GM23338 (cell line): Measurements from ENCODE around the gene ATP9A. TPM values are rescaled to one million over a fixed set of nuclear protein-coding genes. Genes with fewer than 3 reads are reported as not detected.

ENCODE experiments used
- ATAC-seq: fragments of 200-7000 bp; cut with Tn5 transposase; 3 replicates; pipeline ENCODE4 v1.9.1; 2020
- DNase-seq: peaks from one replicate; pipeline ENCODE4 v3.0.0-alpha.2; 2015; ENCODE audit warnings: low spot score
- H2AFZ ChIP-seq: fragments of 200-600 bp; sonication (generic); 2 replicates; pipeline ENCODE4 v1.8.0; 2016; ENCODE audit warnings: antibody characterized with exemption, mild to moderate bottlenecking, moderate library complexity
- H3F3A ChIP-seq: fragments of 200-600 bp; sonication (generic); replicated peaks from 2 replicates; pipeline ENCODE4 v1.8.0; 2017; ENCODE audit warnings: antibody characterized with exemption, mixed run types, low read depth
- H3K27ac ChIP-seq: fragments of 200-600 bp; sonication (generic); 2 replicates; pipeline ENCODE4 v1.6.1; 2016; ENCODE audit warnings: low read depth
- H3K27me3 ChIP-seq: fragments of 200-600 bp; sonication (generic); 2 replicates; pipeline ENCODE4 v1.8.0; 2016; ENCODE audit warnings: mild to moderate bottlenecking, mixed run types, moderate library complexity; ENCODE audit not compliant: insufficient read depth
- H3K36me3 ChIP-seq: fragments of 200-600 bp; sonication (generic); 2 replicates; pipeline ENCODE4 v1.8.0; 2016; ENCODE audit warnings: mild to moderate bottlenecking; ENCODE audit not compliant: insufficient read depth
- H3K4me1 ChIP-seq: fragments of 200-600 bp; sonication (generic); 2 replicates; pipeline ENCODE4 v1.8.0; 2016; ENCODE audit warnings: mild to moderate bottlenecking, moderate library complexity; ENCODE audit not compliant: insufficient read depth
- H3K4me2 ChIP-seq: fragments of 200-600 bp; sonication (generic); 2 replicates; pipeline ENCODE4 v1.7.1; 2017; ENCODE audit warnings: mixed run types
- H3K4me3 ChIP-seq: fragments of 200-600 bp; sonication (generic); 2 replicates; pipeline ENCODE4 v1.6.1; 2016; ENCODE audit warnings: mixed run types
- H3K79me2 ChIP-seq: fragments of 200-600 bp; sonication (generic); replicated peaks from 2 replicates; pipeline ENCODE4 v1.8.0; 2017; ENCODE audit warnings: mild to moderate bottlenecking; ENCODE audit not compliant: insufficient read depth
- H3K9me2 ChIP-seq: fragments of 200-600 bp; sonication (generic); 2 replicates; pipeline ENCODE4 v1.8.0; 2017; ENCODE audit not compliant: insufficient read depth
- H4K20me1 ChIP-seq: fragments of 200-600 bp; sonication (generic); replicated peaks from 2 replicates; pipeline ENCODE4 v1.8.0; 2017; ENCODE audit warnings: mild to moderate bottlenecking; ENCODE audit not compliant: insufficient read depth
- H3K27ac Mint-ChIP-seq: 2 replicates; pipeline ENCODE4 v1.8.0; 2020; ENCODE audit warnings: inconsistent platforms, mild to moderate bottlenecking, moderate library complexity, mixed read lengths
- H3K27me3 Mint-ChIP-seq: 3 replicates; pipeline ENCODE4 v1.8.0; 2022; ENCODE audit warnings: low read depth, mild to moderate bottlenecking, moderate library complexity, mixed read lengths, inconsistent platforms; ENCODE audit not compliant: insufficient read depth, poor library complexity
- H3K36me3 Mint-ChIP-seq: 3 replicates; pipeline ENCODE4 v1.8.0; 2021; ENCODE audit warnings: low read depth, mild to moderate bottlenecking, inconsistent platforms, moderate library complexity, mixed read lengths
- H3K4me1 Mint-ChIP-seq: 3 replicates; pipeline ENCODE4 v1.8.0; 2020; ENCODE audit warnings: mild to moderate bottlenecking, inconsistent platforms, mixed read lengths
- H3K4me3 Mint-ChIP-seq: 3 replicates; pipeline ENCODE4 v1.8.0; 2021; ENCODE audit warnings: moderate library complexity, mild to moderate bottlenecking, inconsistent platforms, mixed read lengths
- H3K9me3 Mint-ChIP-seq: 3 replicates; pipeline ENCODE4 v1.8.0; 2020; ENCODE audit warnings: moderate library complexity, mild to moderate bottlenecking, inconsistent platforms, mixed read lengths
- CREB1 ChIP-seq: fragments of 250-450 bp; sonication (Bioruptor Pico); IDR thresholded peaks from 2 replicates; pipeline ENCODE4 v1.5.0; 2020; ENCODE audit warnings: low read depth, mild to moderate bottlenecking, moderate library complexity
- CTCF ChIP-seq, 2 experiments: fragments of 200-600 bp in 1 of 2; sonication (generic) in 1 of 2; conservative IDR thresholded peaks; 2 replicates each; pipeline versions ENCODE4 v1.5.1 to v1.6.1; 2016 to 2017; ENCODE audit warnings: antibody characterized with exemption in 2 of 2, low read depth in 2 of 2, mild to moderate bottlenecking in 2 of 2, moderate library complexity in 1 of 2
- ETS1 ChIP-seq: IDR thresholded peaks from 2 replicates; pipeline ENCODE4 v1.6.1; 2016; ENCODE audit warnings: antibody characterized with exemption
- EZH2 ChIP-seq: fragments of 200-600 bp; sonication (generic); IDR thresholded peaks from one replicate; pipeline ENCODE4 v1.8.0; 2017; ENCODE audit warnings: antibody characterized with exemption, mild to moderate bottlenecking, low read depth; ENCODE audit not compliant: unreplicated experiment
- JUNB ChIP-seq: IDR thresholded peaks from one replicate; pipeline ENCODE4 v1.6.1; 2016; ENCODE audit warnings: antibody characterized with exemption; ENCODE audit not compliant: unreplicated experiment
- NANOG ChIP-seq: IDR thresholded peaks from 2 replicates; pipeline ENCODE4 v1.6.1; 2016; ENCODE audit warnings: antibody characterized with exemption, borderline replicate concordance
- REST ChIP-seq: IDR thresholded peaks from one replicate; pipeline ENCODE4 v1.6.1; 2018; ENCODE audit warnings: antibody characterized with exemption; ENCODE audit not compliant: unreplicated experiment
- ZNF114 ChIP-seq: fragments of 250-450 bp; sonication (Bioruptor Pico); IDR thresholded peaks from 2 replicates; pipeline ENCODE4 v1.5.0; 2020; ENCODE audit warnings: mild to moderate bottlenecking, moderate library complexity
- ZNF462 ChIP-seq: fragments of 250-450 bp; sonication (Bioruptor Pico); IDR thresholded peaks from 2 replicates; pipeline ENCODE4 v1.5.0; 2020; ENCODE audit warnings: mild to moderate bottlenecking, moderate library complexity
- polyA plus RNA-seq: library from polyadenylated mRNA; unstranded; fragments of >200 nt; fragmentation: Nextera tagmentation; extraction: Ambion mirVana; gene quantifications from 2 replicates; pipeline ENCODE4 v1.2.1, GENCODE V29; 2016
- total RNA-seq: library from RNA; depleted of rRNA; stranded (reverse); fragments of >200 nt; shearing (Covaris generic); gene quantifications from 2 replicates; pipeline ENCODE4 v1.2.3, GENCODE V29; 2014

Gene ATP9A
- total and polyA plus RNA-seq, 2 experiments from 2014 or later: 0.94 to 5.9 TPM

GRCh38 chr20:51801823-51802123, 33.6 kb upstream of the ATP9A start:
- H3K79me2 ChIP-seq: peaks cover 51% of the 10 kb centered on the region
- H4K20me1 ChIP-seq: peaks cover 2% of the 10 kb centered on the region
- DNase-seq: no peak
- H3K27ac Mint-ChIP-seq: peak overlapping the region; percentile 98
- H3K4me2 ChIP-seq: peak overlapping the region; percentile 80
- peaks cover 18% of the 10 kb centered on the region for H3K36me3 Mint-ChIP-seq
- peaks cover 21% of the 10 kb centered on the region for H3K27me3 Mint-ChIP-seq
- H3K4me1 ChIP-seq: peaks cover 13% of the 10 kb centered on the region
- no peaks in the 10 kb centered on the region for H3K27me3 ChIP-seq
- no peak overlapping the region for H2AFZ ChIP-seq
- peak; percentile 2; the same call in 2 of the 3 replicates for ATAC-seq
- H3K36me3 ChIP-seq: no peaks in the 10 kb centered on the region
- TF ChIP-seq JUNB (no peak), NANOG (no peak), REST (no peak), ETS1 (no peak), CREB1 (CRISPR knock-in tag) (no peak), ZNF462 (CRISPR knock-in tag) (no peak), ZNF114 (no peak), CTCF (conservative IDR thresholded peaks at IDR 0.05; ENCODE audit: low read depth in 2 of 2) (no peak), EZH2 (no peak)
- peak overlapping the region; percentile 97 for H3K27ac ChIP-seq
- H3K9me3 Mint-ChIP-seq: no peaks in the 10 kb centered on the region
- peak overlapping the region; percentile 76 for H3K4me3 ChIP-seq
- H3F3A ChIP-seq: no peaks in the 10 kb centered on the region
- H3K9me2 ChIP-seq: no peaks in the 10 kb centered on the region
- peaks cover 34% of the 10 kb centered on the region for H3K4me1 Mint-ChIP-seq
- H3K4me3 Mint-ChIP-seq: peak overlapping the region; percentile 97
